HG03354 (cell line): Measurements from ENCODE around the gene IFT74.

ENCODE experiments used
- ATAC-seq: cut with Tn5 transposase; IDR thresholded peaks from one replicate; pipeline ENCODE4 v1.9.1; 2021; ENCODE audit warnings: mild to moderate bottlenecking; ENCODE audit not compliant: unreplicated experiment, poor library complexity, severe bottlenecking

The IFT74 gene

DNA sequence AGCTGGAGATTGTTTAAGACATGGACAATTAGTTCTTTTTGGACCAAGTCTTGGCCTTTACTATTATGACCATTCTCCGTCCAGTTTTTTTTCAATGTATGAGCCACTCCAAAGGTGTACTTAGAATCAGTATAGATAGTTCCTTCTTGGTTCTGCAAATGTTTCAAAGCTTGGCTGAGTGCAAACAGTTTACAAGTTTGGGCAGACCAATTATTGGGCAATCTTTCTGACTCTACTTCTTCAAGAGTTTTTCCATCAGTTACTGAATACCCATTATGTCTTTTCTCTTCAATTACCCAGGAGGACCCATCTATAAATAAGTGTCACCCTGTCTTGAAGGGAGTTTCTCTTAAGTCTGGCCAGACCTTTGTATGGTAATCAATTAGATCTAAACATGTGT lies 15.5 kb downstream of the IFT74 start:
- ATAC-seq: no peak

DNA sequence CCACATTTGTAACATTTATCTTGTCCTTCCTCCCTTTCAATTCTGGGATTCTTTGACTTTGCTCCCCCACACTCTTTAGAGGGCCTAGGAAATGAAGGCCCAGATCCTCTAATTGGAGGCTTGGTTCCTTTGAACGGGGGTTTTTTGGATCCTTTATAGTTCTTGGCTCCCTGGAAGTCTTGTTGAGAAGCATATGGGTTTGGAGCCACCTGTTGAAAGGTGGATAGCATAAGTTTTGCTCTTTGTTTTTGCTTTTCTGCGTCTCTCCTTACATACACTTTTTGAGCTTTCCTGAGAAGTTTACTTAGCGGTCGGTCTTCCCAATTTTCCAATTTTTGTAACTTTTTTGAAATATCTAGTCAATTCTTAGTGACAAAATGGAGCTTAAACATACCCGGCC lies 17.8 kb downstream of the IFT74 start:
- ATAC-seq: no peak

DNA sequence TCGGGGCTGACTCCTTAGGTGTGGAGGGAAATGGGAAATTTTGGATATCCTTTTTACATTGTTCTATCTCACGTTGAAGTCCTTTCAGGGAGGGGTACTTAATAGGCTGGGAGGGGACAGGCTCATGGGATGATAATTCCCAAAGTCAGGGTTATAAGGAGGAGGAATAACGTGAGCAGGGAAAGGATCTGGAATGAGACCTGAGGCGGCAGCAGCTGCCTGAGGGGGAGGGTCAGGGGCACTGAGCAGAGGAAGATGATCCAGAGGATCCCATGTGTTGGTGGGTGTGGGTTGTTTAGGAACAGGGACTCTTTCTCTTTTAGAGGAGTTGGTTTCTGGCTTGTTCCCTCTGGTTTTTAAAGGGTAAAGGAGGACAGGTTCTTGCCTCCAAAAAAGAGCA lies 18.7 kb downstream of the IFT74 start:
- no peak for ATAC-seq

DNA sequence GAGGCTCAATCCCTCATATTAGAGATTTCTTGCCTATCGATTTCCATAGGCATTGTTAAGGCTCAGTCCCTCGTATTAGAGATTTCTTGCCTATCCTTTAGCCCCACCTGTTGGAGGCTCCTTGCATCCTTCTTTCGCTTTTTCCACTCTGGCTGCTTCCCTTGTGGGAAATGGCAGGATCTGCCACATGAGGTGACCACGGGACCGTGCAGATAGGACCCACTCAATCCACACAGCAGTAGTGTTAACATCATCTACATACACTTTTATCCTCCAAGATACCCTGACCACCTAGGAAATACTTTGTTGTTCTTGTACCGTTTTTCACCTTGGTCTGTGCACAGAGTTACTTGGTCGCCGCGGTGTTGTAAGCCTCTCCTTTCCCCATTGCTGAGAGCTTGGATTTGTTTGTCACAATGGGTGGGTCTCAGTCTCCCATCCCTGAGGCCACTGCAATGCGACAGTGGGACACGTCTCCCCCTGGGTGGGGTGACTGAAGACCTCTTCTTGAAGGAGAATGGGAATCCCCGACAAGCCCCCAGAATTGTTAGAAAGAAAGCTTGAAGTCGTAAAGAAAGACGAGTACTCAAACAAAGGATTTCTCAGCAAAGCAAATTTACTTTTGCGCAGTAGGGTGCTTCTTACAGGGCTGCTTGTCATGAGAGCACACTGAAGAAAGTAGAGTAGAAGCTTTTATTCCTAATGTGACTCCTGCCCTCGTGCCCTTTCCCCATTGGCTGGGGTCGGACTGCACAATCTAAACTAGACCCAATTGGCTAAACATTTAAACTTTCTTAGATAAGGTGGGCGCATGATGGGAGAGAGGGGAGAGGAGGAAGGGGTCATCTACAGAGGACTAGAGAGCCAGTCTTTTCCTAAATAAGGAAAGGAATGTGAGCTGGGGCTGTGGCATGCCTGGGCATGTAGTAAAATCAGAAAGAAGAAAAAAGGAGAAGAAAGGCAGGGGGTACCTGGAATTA lies 19.8 kb downstream of the IFT74 start:
- ATAC-seq: no peak

DNA sequence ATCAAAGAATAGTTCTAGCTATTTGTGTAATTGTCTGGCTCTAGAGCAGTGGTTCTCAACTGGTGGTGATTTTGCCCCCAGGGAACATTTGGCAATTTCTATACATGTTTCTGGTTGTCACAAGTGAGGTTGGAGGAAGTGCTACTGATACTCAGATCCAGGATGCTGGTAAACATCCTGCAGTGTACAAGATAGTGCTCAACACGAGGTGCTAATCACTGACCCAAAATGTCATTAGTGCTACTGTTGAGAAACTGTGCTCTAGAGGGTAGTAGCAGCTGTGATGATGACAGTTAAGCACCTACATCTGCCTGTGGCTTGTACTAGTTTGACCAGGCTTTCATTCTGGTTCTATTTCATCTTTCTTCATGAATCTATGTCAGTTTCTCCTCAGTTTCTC lies 27.1 kb downstream of the IFT74 start:
- ATAC-seq: peak; percentile 89

DNA sequence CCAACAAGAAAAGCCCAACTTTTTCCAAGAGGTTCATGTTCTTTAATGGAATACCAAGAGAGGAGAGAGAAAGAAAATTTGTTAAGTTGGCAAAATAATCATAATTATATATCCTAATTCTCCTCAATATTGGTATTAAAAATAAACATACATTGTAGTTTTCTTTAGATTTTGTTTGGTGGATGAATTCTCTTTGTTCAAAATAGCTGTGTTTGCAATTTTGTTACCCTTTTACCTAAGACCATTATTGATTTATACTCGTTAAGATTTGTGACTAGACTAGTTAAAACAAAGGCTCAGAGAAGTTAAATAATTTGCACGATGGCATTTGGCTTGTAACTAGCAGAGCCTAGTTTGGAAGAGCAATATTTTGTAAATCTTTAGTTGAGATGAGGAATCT lies 39.6 kb downstream of the IFT74 start:
- ATAC-seq: no peak

DNA sequence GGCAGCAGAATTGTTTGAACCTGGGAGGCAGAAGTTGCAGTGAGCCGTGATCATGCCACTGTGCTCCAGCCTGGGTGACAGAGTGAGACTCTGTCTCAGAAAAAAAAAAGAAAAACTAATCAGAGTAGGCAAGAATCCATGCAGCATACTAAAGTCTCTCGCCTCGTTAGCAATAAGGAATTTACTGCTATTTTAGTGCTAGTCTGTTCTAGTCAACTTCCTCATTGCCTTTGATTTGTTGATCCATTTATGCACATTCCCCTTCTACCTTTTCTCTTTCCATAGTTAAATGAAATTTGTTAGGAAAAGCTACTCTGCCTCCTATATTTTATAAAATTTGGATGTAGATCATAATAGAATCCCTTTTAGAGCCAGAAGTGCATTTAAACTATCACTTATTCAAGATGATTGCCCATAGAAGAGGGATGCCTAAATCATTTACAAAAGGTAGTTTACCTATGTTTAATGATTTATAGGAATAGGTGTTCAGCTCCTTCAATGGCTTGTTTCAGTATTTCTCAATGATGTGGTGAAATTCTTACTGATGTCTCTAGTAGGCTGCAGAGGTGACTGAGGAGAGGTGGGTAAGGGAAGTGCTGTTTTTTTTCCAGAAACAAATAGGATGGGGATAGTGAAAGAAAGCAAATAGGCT lies 47.3 kb downstream of the IFT74 start:
- ATAC-seq: no peak

DNA sequence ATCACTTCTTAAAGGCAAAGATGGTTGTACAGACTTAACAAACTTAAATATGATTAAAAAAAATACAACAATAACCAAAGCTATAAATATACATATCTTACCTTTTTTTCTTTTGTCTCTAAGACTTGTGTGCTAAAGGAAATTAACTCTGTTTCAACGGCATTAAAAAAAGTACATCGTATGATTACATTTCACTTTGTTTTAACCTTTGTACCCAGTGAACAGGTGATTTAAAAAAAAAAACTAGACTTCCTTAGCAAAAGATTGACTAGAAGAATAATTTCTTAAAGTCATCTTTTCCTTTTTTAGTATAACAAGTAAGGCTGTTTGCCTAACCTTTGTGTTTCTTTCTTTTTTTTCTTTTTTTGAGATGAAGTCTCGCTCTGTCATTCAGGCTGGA lies 49.3 kb downstream of the IFT74 start, which contains the start of gene LRRC19:
LRRC19 (minus strand) TSS at position 182 of the 400 bp plus-strand sequence. CDS start 5,978 bp downstream, outside the sequence.
- no peak for ATAC-seq

DNA sequence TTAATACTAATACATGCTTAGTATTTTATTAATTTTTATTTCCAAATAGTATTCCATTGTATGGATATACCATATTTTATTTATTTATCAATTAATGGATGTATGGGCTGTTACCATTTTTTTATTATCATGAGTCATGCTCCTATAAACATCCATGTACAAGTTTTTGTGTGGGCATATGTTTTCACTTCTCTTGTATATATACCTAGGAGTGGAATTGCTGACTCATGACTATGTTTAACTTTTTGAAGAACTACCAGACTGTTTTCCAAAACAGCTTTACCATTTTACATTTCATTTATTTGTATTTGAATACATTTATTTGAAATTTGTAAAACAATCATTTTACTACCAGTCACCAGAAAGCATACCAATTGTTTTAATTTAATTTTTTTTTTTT lies 63.4 kb downstream of the IFT74 start:
- ATAC-seq: no peak

DNA sequence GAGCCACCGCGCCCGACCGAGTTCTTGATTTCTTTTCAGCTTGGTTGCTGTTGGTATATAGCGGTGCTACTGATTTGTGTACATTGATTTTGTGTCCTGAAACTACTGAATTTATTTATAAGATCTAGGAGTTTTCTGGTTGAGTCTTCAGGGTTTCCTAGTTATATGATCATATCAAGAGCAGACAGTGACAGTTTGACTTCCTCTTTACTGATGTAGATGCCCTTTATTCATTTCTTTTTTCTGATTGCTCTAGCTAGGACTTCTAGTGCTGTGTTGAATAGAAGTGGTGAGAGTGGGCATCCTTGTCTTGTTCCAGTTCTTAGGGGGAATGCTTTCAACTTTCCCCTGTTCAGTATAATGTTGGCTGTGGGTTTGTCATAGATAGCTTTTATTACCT lies 66.7 kb downstream of the IFT74 start:
- ATAC-seq: no peak

DNA sequence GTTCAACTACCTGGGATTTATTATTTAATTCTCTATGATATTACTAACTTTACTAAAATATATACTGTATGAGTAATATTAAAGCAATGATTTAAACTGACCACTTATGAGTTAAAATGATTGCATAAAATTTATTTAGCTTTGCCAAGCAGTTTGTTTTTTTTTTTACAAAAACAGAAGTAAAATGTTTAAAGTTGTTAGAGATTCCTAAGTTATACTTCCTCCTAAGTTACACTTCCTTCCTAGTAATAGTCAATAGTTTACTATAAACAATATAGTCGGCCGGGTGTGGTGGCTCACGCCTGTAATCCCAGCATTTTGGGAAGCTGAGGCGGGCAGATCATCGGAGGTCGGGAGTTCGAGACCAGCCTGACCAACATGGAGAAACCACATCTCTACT lies 73.0 kb downstream of the IFT74 start:
- no peak for ATAC-seq

DNA sequence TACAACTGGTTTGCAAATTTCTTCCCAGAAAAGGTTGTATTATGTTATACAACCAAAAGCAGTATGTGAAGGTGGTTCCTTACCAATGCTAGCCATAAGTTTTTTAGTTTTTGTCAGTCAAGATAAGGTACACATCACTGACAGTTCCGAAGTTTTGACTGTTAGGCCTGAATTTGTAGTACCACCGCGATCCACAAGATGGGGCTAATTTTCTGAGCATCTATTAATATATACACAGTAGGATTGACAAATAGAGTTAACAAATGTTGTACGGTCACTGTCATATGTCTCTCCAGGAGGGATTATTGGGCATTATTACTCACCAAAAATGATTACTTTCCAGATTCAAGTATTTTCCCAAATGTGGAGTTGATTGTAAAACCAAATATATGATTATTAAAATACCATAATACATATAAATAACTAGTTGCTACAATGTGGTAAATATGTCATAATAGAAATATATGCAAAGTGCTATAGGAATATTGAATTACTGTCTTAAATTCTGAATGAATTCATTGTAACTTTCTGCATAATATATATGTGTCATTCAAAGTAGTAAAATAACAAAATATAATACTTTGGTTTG lies 77.7 kb downstream of the IFT74 start:
- peak; percentile 91 for ATAC-seq

DNA sequence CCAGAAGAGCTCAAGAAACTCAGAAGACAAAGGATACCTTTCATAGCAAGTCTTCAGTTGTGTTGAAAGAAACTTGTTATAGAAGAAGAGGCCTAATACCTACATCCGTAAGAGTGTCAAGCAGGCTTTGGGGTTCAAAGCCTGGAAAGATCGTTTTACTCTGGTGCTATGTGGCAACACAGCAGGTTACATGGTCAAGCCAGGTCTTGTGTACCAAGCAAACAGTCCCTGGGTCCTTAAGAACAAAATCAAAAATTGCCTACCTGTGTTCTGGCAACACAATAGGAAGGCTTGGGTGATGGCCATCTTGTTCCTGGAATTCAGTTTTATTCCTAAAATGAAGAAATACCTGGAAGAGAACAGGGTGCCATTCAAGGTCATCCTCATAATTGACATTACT lies 81.3 kb downstream of the IFT74 start:
- no peak for ATAC-seq

DNA sequence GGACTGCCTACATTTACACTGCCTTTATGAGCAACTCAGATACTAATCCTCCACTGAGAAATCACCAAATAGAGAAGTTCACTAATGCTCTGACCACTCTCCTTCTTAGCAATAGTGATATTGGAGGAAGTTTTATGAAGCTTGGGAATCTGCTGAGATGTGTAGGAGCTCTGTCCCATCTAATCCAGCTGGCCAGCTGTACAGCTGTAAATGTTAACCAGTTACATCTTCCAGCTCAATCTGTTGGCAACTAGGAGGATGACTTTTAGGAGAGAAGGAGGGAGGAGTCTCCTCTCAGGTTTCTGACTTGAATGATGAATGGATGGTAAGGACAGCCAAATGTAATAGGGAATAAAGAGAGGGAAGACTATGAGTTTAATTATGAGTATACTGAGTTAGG lies 85.5 kb downstream of the IFT74 start:
- no peak for ATAC-seq

DNA sequence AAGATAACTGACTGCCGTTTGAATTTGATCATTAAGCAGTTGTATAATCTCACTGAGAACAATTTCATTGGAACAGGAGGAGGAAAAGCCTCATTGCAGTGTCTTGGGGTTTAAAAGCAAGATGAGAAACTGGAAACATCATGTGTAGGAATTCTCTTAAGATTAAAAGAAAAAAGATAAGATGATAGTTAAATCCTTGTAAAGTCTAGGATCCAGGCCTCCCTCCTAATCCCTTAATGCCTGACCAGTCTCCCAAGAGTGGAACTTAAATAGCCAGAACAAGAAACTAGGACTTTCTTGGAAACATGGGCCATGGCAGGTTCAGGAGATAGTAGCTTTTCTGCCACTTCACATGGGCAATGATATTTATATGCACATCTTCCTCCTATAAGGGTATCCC lies 86.3 kb downstream of the IFT74 start:
- no peak for ATAC-seq

DNA sequence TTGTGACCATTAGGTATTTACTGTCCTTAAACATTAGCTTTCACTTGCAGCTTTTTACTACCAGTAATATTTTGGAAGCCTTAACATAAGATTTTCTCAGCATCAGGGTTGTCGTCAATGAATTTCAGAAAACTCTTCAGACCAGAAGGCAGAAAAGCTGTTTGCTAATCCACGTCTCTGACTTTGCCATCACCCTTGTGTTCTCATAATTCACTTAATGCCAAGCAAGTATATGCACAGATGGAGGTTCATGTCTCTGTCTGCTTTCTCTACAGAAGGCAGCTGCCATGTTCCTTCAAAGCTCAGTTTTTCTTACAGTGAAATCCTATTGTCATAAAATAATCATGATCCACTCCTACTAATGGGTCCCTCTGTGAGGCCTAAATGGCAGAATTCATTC lies 87.0 kb downstream of the IFT74 start:
- ATAC-seq: no peak

DNA sequence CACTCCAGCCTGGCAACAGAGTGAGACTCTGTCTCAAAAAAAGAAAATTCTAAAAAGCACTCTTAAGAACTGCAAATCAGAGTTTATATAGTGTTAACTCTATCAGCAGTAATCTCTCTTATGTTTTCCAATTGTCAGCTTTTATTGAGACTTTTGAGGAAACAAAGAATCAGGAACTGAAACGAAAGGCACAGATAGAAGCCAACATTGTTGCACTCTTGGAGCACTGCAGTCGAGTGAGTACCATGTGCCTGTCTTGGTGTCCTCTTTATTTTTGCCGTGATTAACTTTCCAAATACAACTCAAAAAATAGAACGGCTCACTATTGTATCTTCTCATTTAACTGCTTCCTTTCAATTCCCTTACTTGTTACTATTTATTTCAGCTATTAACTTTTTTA lies 90.9 kb downstream of the IFT74 start:
- no peak for ATAC-seq

DNA sequence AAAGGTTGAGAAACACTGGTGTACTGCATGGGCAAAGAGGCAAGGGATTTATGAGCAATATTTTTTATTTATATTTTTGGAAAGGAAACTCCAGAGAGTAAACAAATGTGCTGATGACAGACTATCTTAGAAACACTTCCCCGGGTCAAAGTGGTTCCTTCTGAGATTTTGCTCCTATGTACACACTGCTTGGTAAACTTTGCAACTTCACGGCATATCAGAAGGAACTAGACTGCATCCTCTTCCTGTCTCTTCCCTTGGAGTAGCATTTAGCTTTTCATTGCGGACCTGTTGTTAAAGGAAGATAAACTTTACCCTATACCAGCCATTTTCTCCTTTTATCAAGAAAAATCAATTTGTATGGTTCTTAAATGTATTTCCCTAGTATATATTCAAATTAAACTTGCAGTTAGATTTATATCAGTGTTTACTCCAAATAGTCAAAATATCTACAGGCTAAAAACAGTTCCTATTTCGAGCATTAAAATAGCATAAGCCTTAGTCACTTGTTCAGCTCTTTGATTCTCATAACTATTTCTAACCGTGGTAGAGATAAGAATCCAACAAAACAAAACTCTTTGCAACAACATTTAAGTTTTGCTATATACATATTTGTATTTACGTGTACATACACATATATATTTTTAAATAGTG lies 97.3 kb downstream of the IFT74 start:
- ATAC-seq: no peak

DNA sequence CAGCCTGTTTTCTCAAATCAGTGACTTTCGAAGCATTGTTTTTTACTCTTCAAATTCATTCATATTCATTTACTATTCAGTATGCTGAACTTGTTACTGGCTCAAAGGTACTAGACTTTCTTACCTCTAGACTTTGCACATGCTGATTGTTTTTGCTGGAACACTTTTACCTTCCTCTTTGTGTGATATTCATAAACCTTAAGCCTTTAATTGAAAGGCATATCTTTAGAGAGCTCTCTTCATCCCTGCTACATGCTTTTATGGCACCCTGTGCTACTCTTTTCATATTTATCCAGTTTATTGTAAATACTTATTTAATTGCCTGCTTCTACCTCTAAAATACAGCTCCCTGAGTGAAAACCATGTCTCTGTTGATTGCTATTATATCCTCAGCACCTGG lies 97.9 kb downstream of the IFT74 start:
- no peak for ATAC-seq

DNA sequence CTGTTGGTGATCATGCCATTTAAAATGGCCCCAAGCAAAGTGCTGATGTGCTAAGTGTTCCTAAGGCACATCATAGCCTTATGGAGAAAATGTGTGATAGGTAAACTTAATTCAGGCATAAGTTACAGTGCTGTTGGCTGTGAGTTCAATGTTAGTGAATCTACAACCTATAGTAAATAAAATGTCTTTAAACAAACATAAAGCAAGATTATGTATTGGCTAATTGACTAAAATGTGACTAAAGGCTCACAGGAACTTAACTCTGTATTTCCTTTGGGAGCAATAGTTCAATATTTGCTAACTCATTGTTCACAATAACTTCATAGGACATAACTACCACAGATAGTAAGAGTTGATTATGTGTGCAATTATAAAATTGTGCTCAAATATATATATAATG lies 98.6 kb downstream of the IFT74 start:
- no peak for ATAC-seq
